PC-9 (cell line): ENCODE measurements around the gene BRINP2.

Source experiments
- EZH2 ChIP-seq: fragments of 200-600 bp; sonication (generic); IDR thresholded peaks from 2 replicates; pipeline ENCODE4 v1.8.0; 2017; ENCODE audit warnings: antibody characterized with exemption, low read depth
- TF ChIP-seq, protein P1 (sequence below): fragments of 200-600 bp; sonication (generic); conservative IDR thresholded peaks from 2 replicates; pipeline ENCODE4 v1.6.1; 2017; ENCODE audit warnings: mixed run types, antibody characterized with exemption, mild to moderate bottlenecking, moderate library complexity

DNA sequence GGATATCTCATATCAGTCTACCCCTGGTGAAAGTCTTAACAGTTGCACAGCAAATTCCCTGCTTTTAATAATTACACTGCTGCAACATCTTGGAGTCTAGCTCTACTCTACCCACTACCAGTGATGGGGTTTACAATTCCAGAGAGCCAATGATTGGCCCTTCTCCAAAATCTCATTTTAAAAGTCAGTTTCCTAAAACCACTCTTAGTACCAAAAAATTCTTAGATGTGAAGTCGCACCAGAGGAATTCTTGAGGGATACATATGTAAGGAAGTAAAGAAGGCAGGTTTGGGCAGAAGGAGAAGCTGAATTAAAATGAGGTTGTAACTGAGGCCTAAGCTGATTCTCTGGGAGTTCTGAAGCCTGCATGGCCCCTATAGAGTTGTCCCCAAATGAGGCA is 129.7 kb downstream of the BRINP2 start:
- TF ChIP-seq, protein P1, sequence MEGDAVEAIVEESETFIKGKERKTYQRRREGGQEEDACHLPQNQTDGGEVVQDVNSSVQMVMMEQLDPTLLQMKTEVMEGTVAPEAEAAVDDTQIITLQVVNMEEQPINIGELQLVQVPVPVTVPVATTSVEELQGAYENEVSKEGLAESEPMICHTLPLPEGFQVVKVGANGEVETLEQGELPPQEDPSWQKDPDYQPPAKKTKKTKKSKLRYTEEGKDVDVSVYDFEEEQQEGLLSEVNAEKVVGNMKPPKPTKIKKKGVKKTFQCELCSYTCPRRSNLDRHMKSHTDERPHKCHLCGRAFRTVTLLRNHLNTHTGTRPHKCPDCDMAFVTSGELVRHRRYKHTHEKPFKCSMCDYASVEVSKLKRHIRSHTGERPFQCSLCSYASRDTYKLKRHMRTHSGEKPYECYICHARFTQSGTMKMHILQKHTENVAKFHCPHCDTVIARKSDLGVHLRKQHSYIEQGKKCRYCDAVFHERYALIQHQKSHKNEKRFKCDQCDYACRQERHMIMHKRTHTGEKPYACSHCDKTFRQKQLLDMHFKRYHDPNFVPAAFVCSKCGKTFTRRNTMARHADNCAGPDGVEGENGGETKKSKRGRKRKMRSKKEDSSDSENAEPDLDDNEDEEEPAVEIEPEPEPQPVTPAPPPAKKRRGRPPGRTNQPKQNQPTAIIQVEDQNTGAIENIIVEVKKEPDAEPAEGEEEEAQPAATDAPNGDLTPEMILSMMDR = no peak
- no peak for TF ChIP-seq EZH2
